ENCODE results near the gene SMURF1. TPM values are rescaled to one million over a fixed set of nuclear protein-coding genes. Genes with fewer than 3 reads are reported as not detected.

SMURF1 gene
- total RNA-seq, 1 donor from 2014 or later = 31.9 TPM

DNA sequence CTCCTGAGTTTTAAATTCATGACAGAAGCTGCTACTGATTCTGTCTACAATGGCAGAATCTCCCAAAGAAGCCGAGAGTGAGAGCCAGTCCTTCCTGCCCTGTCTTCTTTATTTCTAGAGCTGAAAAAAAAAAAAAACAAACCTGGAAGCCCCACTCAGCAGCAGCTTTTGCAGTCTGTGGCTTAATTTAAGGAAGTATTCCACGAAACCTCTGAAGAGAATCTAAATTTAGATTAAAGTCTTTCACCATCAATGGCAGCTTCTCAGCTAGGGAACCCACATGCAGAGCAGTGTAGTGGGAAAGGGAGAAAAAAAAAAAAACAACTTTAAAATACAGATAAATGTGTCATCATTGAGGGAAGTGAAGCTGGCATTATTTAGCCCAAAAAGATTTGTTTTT, 23.4 kb downstream of the SMURF1 start:
- no peak overlapping the region for H3K4me3 Mint-ChIP-seq (ENCODE audit: low read depth)
- DNase-seq (ENCODE audit: low spot score, unreplicated experiment) = no peak
- H3K36me3 Mint-ChIP-seq (ENCODE audit: insufficient read depth) = peaks cover 24% of the 10 kb centered on the region
- H3K9me3 Mint-ChIP-seq (ENCODE audit: low read depth) = peaks cover 26% of the 10 kb centered on the region
- no peaks in the 10 kb centered on the region for H3K27me3 Mint-ChIP-seq
- peaks cover 6% of the 10 kb centered on the region for H3K4me1 Mint-ChIP-seq (ENCODE audit: low read depth)
- H3K27ac Mint-ChIP-seq = peak overlapping the region; percentile 9
- TF ChIP-seq, protein P1, sequence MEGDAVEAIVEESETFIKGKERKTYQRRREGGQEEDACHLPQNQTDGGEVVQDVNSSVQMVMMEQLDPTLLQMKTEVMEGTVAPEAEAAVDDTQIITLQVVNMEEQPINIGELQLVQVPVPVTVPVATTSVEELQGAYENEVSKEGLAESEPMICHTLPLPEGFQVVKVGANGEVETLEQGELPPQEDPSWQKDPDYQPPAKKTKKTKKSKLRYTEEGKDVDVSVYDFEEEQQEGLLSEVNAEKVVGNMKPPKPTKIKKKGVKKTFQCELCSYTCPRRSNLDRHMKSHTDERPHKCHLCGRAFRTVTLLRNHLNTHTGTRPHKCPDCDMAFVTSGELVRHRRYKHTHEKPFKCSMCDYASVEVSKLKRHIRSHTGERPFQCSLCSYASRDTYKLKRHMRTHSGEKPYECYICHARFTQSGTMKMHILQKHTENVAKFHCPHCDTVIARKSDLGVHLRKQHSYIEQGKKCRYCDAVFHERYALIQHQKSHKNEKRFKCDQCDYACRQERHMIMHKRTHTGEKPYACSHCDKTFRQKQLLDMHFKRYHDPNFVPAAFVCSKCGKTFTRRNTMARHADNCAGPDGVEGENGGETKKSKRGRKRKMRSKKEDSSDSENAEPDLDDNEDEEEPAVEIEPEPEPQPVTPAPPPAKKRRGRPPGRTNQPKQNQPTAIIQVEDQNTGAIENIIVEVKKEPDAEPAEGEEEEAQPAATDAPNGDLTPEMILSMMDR (IDR thresholded peaks at IDR 0.05; ENCODE audit: unreplicated experiment) = no peak

DNA sequence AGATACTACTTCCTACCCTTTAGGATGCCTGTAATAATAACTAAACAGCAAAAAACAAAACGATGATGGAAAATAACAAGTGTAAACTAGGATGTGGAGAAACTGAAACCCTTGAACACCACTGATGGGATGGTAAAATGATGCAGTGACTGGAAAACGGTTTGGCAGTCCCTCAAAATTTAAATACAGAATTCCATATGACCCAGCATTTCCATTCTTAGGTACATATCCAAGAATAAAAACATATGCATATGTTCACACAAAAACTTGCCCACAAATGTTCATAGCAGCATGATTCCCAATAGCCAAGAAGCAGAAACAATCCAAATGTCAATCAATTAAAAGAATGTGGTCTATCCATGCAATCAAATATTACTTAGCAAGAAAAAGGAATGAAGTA, 25.8 kb downstream of the SMURF1 start:
- Mint-ChIP-seq H3K27me3 (no peaks in the 10 kb centered on the region), H3K36me3 (ENCODE audit: insufficient read depth) (peaks cover 31% of the 10 kb centered on the region), H3K4me1 (ENCODE audit: low read depth) (peaks cover 1% of the 10 kb centered on the region), H3K9me3 (ENCODE audit: low read depth) (peaks cover 40% of the 10 kb centered on the region), H3K27ac (no peak overlapping the region), H3K4me3 (ENCODE audit: low read depth) (no peak overlapping the region)
- TF ChIP-seq, protein P1 (IDR thresholded peaks at IDR 0.05; ENCODE audit: unreplicated experiment) = no peak
- DNase-seq (ENCODE audit: low spot score, unreplicated experiment) = no peak

DNA sequence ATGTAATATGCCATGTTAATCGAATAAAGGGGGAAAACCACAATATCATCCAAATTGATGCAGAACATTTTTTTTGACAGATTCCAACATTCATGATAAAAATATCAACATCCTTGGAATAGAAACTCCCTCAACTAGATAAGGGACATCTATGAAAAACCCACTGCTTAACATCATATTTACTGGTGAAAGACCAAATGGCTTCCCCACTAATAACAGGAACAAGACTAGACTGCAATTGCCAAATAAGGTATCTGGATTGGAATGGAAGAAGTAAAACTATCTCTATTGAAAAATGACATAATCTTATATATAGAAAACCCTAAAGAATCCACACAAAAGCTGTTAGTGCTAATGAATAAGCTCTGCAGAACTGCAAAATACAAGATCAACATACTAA, 27.8 kb downstream of the SMURF1 start:
- DNase-seq (ENCODE audit: low spot score, unreplicated experiment) = no peak
- H3K9me3 Mint-ChIP-seq (ENCODE audit: low read depth) = peaks cover 46% of the 10 kb centered on the region

DNA sequence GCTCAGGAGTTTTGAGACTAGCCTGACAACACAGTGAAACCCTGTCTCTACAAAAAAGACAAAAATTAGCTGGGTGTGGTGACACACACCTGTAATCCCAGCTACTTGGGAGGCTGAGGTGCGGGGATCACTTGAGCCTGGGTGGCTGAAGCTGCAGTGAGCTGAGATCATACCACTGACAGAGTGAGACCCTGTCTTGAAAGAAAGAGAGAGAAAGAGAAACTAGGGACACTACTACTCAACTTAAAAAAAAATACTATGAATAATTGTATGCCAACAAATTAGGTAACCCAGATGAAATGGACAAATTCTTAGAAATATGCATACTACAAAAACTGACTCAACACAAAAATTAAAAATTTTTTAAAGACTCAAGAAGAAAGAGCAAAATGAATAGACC, 28.5 kb downstream of the SMURF1 start:
- peaks cover 45% of the 10 kb centered on the region for H3K9me3 Mint-ChIP-seq (ENCODE audit: low read depth)
- peaks cover 40% of the 10 kb centered on the region for H3K36me3 Mint-ChIP-seq (ENCODE audit: insufficient read depth)
- H3K27ac Mint-ChIP-seq = no peak overlapping the region

More for the DNA sequence above, 27.8 kb downstream of the SMURF1 start:
- Mint-ChIP-seq H3K4me3 (ENCODE audit: low read depth) (no peak overlapping the region), H3K4me1 (ENCODE audit: low read depth) (peaks cover 11% of the 10 kb centered on the region), H3K27ac (no peak overlapping the region), H3K36me3 (ENCODE audit: insufficient read depth) (peaks cover 43% of the 10 kb centered on the region), H3K27me3 (no peaks in the 10 kb centered on the region)
- TF ChIP-seq, protein P1 (IDR thresholded peaks at IDR 0.05; ENCODE audit: unreplicated experiment) = no peak

DNA sequence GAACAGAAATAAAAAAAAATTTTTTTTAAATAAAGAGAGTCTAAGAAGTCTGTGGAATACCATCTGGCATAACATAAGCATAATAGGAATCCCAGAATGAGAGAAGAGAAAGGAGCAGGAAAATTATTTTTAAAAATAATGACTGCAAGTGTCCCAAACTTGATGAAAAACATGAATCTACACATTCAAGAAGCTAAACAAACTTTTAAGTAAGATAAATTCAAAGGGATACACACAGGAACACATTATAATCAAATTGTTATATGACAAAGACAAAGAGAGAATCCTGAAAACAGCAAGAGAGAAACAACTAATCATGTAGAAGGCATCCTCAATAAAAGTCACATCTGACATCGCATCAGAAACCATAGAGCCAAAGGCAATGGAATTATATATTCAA, 30.9 kb downstream of the SMURF1 start:
- Mint-ChIP-seq H3K27ac (no peak overlapping the region), H3K27me3 (no peaks in the 10 kb centered on the region), H3K9me3 (ENCODE audit: low read depth) (peaks cover 34% of the 10 kb centered on the region), H3K4me1 (ENCODE audit: low read depth) (peaks cover 28% of the 10 kb centered on the region), H3K4me3 (ENCODE audit: low read depth) (no peak overlapping the region), H3K36me3 (ENCODE audit: insufficient read depth) (peaks cover 28% of the 10 kb centered on the region)
- TF ChIP-seq, protein P1 (IDR thresholded peaks at IDR 0.05; ENCODE audit: unreplicated experiment) = no peak
- DNase-seq (ENCODE audit: low spot score, unreplicated experiment) = no peak

More for the DNA sequence above, 28.5 kb downstream of the SMURF1 start:
- Mint-ChIP-seq H3K4me3 (ENCODE audit: low read depth) (no peak overlapping the region), H3K27me3 (no peaks in the 10 kb centered on the region), H3K4me1 (ENCODE audit: low read depth) (peaks cover 15% of the 10 kb centered on the region)
- TF ChIP-seq, protein P1 (IDR thresholded peaks at IDR 0.05; ENCODE audit: unreplicated experiment) = no peak
- no peak for DNase-seq (ENCODE audit: low spot score, unreplicated experiment)

Data from progenitor cell of endocrine pancreas (in vitro differentiated cells).